ENCODE results near the gene UPK2. TPM values are rescaled to one million over a fixed set of nuclear protein-coding genes. Genes with fewer than 3 reads are reported as not detected.

Gene UPK2
- total RNA-seq, 4 donors from 2014 or later = not detected

DNA sequence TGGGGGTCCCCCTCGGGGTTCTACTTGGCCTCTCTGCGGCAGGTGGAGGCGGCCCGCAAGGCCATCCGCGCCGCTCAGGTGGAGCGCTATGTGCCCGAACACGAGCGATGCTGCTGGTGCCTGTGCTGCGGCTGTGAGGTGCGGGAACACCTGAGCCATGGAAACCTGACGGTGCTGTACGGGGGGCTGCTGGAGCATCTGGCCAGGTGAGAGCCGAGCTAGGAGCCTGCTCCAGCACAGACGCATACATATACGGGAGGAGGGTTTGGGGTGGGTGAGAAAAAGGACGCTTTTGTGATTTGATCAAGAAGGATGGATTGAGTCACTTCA lies 42.3 kb downstream of the UPK2 start:
- no peaks in the 10 kb centered on the region for H3K27me3 ChIP-seq
- peaks cover 0 to 5% of the 10 kb centered on the region in 2 donors for H3K4me1 ChIP-seq
- H3K36me3 ChIP-seq = no peaks in the 10 kb centered on the region
- H3K9me3 ChIP-seq = no peaks in the 10 kb centered on the region
- H3K4me3 ChIP-seq = peak overlapping the region; percentile 52 to 89
- H3K27ac ChIP-seq = peak overlapping the region; percentile 82 to 85
- intact Hi-C loops (cut with DNase I; ENCODE audit: low total_unique reads) = no loop called here
- DNase-seq = no peak
- TF ChIP-seq, protein P1, sequence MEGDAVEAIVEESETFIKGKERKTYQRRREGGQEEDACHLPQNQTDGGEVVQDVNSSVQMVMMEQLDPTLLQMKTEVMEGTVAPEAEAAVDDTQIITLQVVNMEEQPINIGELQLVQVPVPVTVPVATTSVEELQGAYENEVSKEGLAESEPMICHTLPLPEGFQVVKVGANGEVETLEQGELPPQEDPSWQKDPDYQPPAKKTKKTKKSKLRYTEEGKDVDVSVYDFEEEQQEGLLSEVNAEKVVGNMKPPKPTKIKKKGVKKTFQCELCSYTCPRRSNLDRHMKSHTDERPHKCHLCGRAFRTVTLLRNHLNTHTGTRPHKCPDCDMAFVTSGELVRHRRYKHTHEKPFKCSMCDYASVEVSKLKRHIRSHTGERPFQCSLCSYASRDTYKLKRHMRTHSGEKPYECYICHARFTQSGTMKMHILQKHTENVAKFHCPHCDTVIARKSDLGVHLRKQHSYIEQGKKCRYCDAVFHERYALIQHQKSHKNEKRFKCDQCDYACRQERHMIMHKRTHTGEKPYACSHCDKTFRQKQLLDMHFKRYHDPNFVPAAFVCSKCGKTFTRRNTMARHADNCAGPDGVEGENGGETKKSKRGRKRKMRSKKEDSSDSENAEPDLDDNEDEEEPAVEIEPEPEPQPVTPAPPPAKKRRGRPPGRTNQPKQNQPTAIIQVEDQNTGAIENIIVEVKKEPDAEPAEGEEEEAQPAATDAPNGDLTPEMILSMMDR (IDR thresholded peaks at IDR 0.05) = no peak
- no peak for TF ChIP-seq POLR2A (IDR thresholded peaks at IDR 0.05)

DNA sequence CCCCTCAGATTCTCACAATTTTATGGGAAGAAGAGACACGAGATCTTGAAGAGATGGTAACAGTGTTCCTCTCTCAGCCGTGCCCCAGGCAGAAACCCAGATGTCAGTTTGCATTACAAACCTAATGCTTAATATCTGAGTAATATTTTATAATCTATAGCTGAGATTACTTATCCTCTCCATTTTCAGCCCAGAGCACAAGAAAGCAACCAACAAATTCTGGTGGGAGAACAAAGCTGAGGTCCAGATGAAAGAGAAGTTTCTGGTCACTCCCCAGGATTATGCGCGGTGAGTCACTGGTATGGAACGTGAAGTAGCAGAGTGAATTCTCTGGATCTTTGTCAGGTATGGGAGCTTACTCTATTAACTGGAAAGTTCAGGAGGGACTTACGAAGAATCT lies 42.7 kb downstream of the UPK2 start:
- Histone ChIP-seq H3K27me3 (no peaks in the 10 kb centered on the region), H3K36me3 (no peaks in the 10 kb centered on the region), H3K27ac (peak overlapping the region; percentile 82 to 85), H3K4me3 (peak overlapping the region; percentile 52 to 89), H3K9me3 (no peaks in the 10 kb centered on the region), H3K4me1 (peaks cover 0 to 5% of the 10 kb centered on the region in 2 donors)
- intact Hi-C loops (cut with DNase I; ENCODE audit: low total_unique reads) = no loop called here
- TF ChIP-seq, protein P1 (IDR thresholded peaks at IDR 0.05) = no peak
- DNase-seq = no peak

DNA sequence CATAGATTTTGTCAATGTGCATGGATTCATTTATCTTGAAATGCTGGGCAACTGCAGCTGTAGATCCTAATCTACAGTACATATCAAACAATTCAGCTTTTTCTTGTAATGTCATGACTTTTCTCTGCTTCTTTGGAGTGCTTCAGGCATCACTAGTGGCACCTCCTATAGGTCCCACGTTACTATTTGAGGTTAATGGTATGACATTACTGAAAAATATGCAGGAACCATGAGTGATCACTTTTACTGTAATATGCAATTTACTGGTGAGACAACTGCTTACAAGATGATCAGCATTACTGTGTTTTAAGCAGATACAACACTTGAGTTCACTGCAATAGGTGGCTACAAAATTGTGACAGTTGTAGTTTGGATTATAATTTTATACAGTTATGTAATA lies 44.8 kb downstream of the UPK2 start:
- Histone ChIP-seq H3K4me3 (no peak overlapping the region), H3K27ac (no peak overlapping the region), H3K9me3 (no peaks in the 10 kb centered on the region), H3K27me3 (no peaks in the 10 kb centered on the region), H3K4me1 (peaks cover 0 to 5% of the 10 kb centered on the region in 2 donors), H3K36me3 (no peaks in the 10 kb centered on the region)
- intact Hi-C loops (cut with DNase I; ENCODE audit: low total_unique reads) = no loop called here
- no peak for DNase-seq
- TF ChIP-seq POLR2A (IDR thresholded peaks at IDR 0.05) = no peak
- TF ChIP-seq, protein P1 (IDR thresholded peaks at IDR 0.05) = no peak

DNA sequence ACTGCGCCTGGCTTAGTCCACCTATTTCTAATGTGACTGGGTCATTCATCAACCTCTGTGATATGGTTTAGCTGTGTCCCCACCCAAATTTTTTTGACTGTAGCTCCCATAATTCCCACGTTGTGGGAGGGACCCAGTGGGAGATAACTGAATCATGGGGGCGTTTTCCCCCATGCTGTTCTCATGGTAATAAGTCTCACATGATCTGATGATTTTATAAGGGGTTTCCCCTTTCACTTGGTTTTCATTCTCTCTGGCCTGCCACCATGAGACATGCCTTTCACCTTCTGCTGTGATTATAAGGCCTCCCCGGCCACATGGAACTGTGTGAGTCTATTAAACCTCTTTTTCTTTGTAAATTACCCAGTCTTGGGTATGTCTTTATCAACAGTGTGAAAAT lies 50.6 kb downstream of the UPK2 start:
- no peaks in the 10 kb centered on the region for H3K27me3 ChIP-seq
- DNase-seq = no peak
- no peaks in the 10 kb centered on the region for H3K4me1 ChIP-seq
- H3K36me3 ChIP-seq = no peaks in the 10 kb centered on the region
- no peak overlapping the region for H3K27ac ChIP-seq
- no peaks in the 10 kb centered on the region for H3K9me3 ChIP-seq
- no peak overlapping the region for H3K4me3 ChIP-seq
- intact Hi-C loops (cut with DNase I; ENCODE audit: low total_unique reads) = no loop called here
- no peak for TF ChIP-seq POLR2A (IDR thresholded peaks at IDR 0.05)
- TF ChIP-seq, protein P1 (IDR thresholded peaks at IDR 0.05) = no peak

Small RNA genes within 50 kb of the gene (microRNA-seq; reads per million reads assigned to microRNA genes)
- gene MIR4492 (ENCODE audit: borderline microRNAs expressed, borderline replicate concordance) = not detected

Small RNA genes within 50 kb of the gene (small RNA-seq; reads per million reads assigned to genes)
- gene AP003392.2 (not detected), gene MIR4492 (not detected), gene RF00017 (not detected), gene RF00019 (not detected), gene RN7SL688P (not detected)

Other genes with a start within 250 kb of the UPK2 start
- 100 to 1,000 TPM in 2 of 4 donors, 10 to 100 TPM in 2; 63.0 to 295 (median 118) TPM for gene DDX6, start 165.1 kb upstream of the UPK2 start, total RNA-seq
- under 1 TPM in 1 of 4 donors, not detected in 3; 0.14 TPM for gene CXCR5, start 72.4 kb upstream of the UPK2 start, total RNA-seq
- gene BCL9L, start 30.4 kb upstream of the UPK2 start, total RNA-seq = 100 to 1,000 TPM in 1 of 4 donors, 10 to 100 TPM in 1, 1 to 10 TPM in 2; 2.9 to 157 (median 13.7) TPM
- not detected for gene FOXR1, start 15.5 kb downstream of the UPK2 start, total RNA-seq
- gene CENATAC, start 41.8 kb downstream of the UPK2 start, total RNA-seq = 10 to 100 TPM; 19.5 to 88.2 (median 49.7) TPM
- 1,000 to 10,000 TPM; 1,075 to 3,325 (median 1,649) TPM for gene RPS25, start 62.0 kb downstream of the UPK2 start, total RNA-seq
- 10 to 100 TPM in 2 of 4 donors, 1 to 10 TPM in 2; 8.2 to 55.4 (median 28.6) TPM for gene TRAPPC4, start 62.5 kb downstream of the UPK2 start, total RNA-seq
- gene SLC37A4, start 74.6 kb downstream of the UPK2 start, total RNA-seq = 10 to 100 TPM in 2 of 4 donors, 1 to 10 TPM in 2; 7.4 to 18.1 (median 11.9) TPM
- 10 to 100 TPM; 10.8 to 91.4 (median 61.2) TPM for gene HYOU1, start 100.9 kb downstream of the UPK2 start, total RNA-seq
- 10 to 100 TPM; 25.6 to 86.6 (median 36.3) TPM for gene VPS11, start 111.5 kb downstream of the UPK2 start, total RNA-seq
- 10 to 100 TPM in 3 of 4 donors, 1 to 10 TPM in 1; 9.5 to 19.9 (median 15.3) TPM for gene HMBS, start 128.6 kb downstream of the UPK2 start, total RNA-seq
- 10 to 100 TPM in 2 of 4 donors, 1 to 10 TPM in 2; 2.8 to 30.6 (median 16.9) TPM for gene DPAGT1, start 145.6 kb downstream of the UPK2 start, total RNA-seq
- gene C2CD2L, start 151.0 kb downstream of the UPK2 start, total RNA-seq = 10 to 100 TPM in 1 of 4 donors, 1 to 10 TPM in 3; 1.8 to 14.3 (median 2.7) TPM
- 10 to 100 TPM; 13.5 to 27.6 (median 15.4) TPM for gene HINFP, start 165.3 kb downstream of the UPK2 start, total RNA-seq
- 1 to 10 TPM in 1 of 4 donors, under 1 TPM in 1, not detected in 2; 0.55 to 2.7 TPM for gene ABCG4, start 192.8 kb downstream of the UPK2 start, total RNA-seq
- 10 to 100 TPM in 3 of 4 donors, 1 to 10 TPM in 1; 5.1 to 23.5 (median 16.8) TPM for gene NLRX1, start 212.4 kb downstream of the UPK2 start, total RNA-seq
- under 1 TPM in 2 of 4 donors, not detected in 2; under 0.01 to 0.41 TPM for gene NHERF4, start 229.2 kb downstream of the UPK2 start, total RNA-seq

Measured in uterus (tissue), 4 donors.